Heart right ventricle (tissue), 16 donors: ENCODE data around the gene KRTAP19-8. TPM values are rescaled to one million over a fixed set of nuclear protein-coding genes. Genes with fewer than 3 reads are reported as not detected.

ENCODE experiments used
- ATAC-seq, 8 donors: fragments of 200-7000 bp; cut with Tn5 transposase; one replicate each; pipeline ENCODE4 v1.9.1; 2020; ENCODE audit warnings: mild to moderate bottlenecking in 8 of 8, moderate library complexity in 8 of 8, moderate number of reproducible peaks in 1 of 8
- DNase-seq, 2 donors: peaks; one replicate each; pipeline ENCODE4 v3.0.0-alpha.2; 2020
- H3K27ac ChIP-seq, 10 donors: fragments of 200-600 bp; sonication (generic) in 2 of 10; one replicate each; pipeline versions ENCODE4 v1.5.0 to v1.8.0; 2020 to 2022; ENCODE audit warnings: mild to moderate bottlenecking in 3 of 10
- H3K27me3 ChIP-seq, 7 donors: fragments of 200-600 bp; one replicate each; pipeline ENCODE4 v1.8.0; 2021 to 2022; ENCODE audit warnings: mild to moderate bottlenecking in 2 of 7
- H3K36me3 ChIP-seq, 9 donors: fragments of 200-600 bp; sonication (generic) in 1 of 9; one replicate each; pipeline versions ENCODE4 v1.5.0 to v1.8.0; 2020 to 2022; ENCODE audit warnings: mild to moderate bottlenecking in 2 of 9
- H3K4me1 ChIP-seq, 9 donors: fragments of 200-600 bp; sonication (generic) in 1 of 9; one replicate each; pipeline versions ENCODE4 v1.5.0 to v1.8.0; 2020 to 2022; ENCODE audit warnings: mild to moderate bottlenecking in 4 of 9
- H3K4me3 ChIP-seq, 10 donors: fragments of 200-600 bp; sonication (generic) in 2 of 10; one replicate each; pipeline versions ENCODE4 v1.5.0 to v1.8.0; 2020 to 2022; ENCODE audit warnings: mild to moderate bottlenecking in 7 of 10, moderate library complexity in 2 of 10
- H3K9me3 ChIP-seq, 11 donors: fragments of 200-600 bp in 10 of 11; sonication (generic) in 2 of 11; one replicate each; pipeline versions ENCODE4 v1.5.0 to v1.8.0; 2013 to 2022; ENCODE audit warnings: mild to moderate bottlenecking in 2 of 11, control low read depth in 1 of 11, moderate library complexity in 1 of 11
- CTCF ChIP-seq, 9 donors: fragments of 200-600 bp; sonication (generic) in 2 of 9; IDR thresholded peaks; one replicate each; pipeline versions ENCODE4 v1.5.0 to v1.8.0; 2021 to 2022; ENCODE audit warnings: antibody characterized with exemption in 9 of 9, mild to moderate bottlenecking in 5 of 9, moderate library complexity in 1 of 9
- WGBS, 2 donors: extraction: QIAGEN DNeasy Blood & Tissue Kit; methylation state at CpG; one replicate each; pipeline ENCODE4 v1.1.7; 2013; ENCODE audit warnings: inconsistent platforms in 1 of 2; 5-methylcytosine and 5-hydroxymethylcytosine counted together
- intact Hi-C, 10 donors: fragments of 100-400 bp; cut with DNase I; formaldehyde crosslinking; loops; one replicate each; pipeline versions ENCODE4 v1.11.1 to v1.14.2; 2022
- polyA plus RNA-seq, 2 donors: library from polyadenylated mRNA; stranded (reverse); fragments of 200-250 nt; gene quantifications; one replicate each; pipeline ENCODE4 v1.2.3, GENCODE V29; 2013
- total RNA-seq, 10 donors: library from RNA; stranded (reverse); fragmentation: NEBNext Ultra II Directional in 3 of 10; extraction: Animal tissue kit (Norgen Biotek cat#: 25700) in 3 of 10; gene quantifications; one replicate each; pipeline versions ENCODE4 v1.2.1 to v1.2.4, GENCODE V29; 2021 to 2023
- donor health status: Arrhythmogenic right ventricular cardiomyopathy.
- donor health status: ischemic (EF 13 %, LVEDD 7.1; RV severe dilation, severe dysfunction).
- donor health status: healthy with polysubstance abuse.
- donor health status: DM: no; HTN: yes; CAD: no.
- donor health status: DM: no; HTN: no; CAD: no.
- donor health status: ischemic (EF 25% LVEDD 6.9; RV normal size, moderate dysfunction).
- donor health status: ischemic (EF 25% LVEDD 5.7; RV mildly dilated, moderate dysfunction).
- donor health status: healthy.
- donor health status: DM: yes; HTN: yes; CAD: no.
- donor health status: Ischemic cardiomyopathy.
- donor health status: ischemic (EF 35%, LVEDD 5.7; RV mildly dilated, moderate dysfunction).
- donor health status: nonischemic (EF 11% LVEDD 7.7; RV severe dilation, severe dysfunction).
- donor health status: DM: yes; HTN: yes; CAD: no.
- donor health status: PGD.
- donor health status: ischemic (EF 29% LVEDD 5.4; RV normal size, mild dysfunction).
- donor health status: nonischemic (EF 23%, LVEDD 6.1; RV moderate dilation, normal function).

KRTAP19-8 gene
- total and polyA plus RNA-seq, 12 donors: not detected

- Histone ChIP-seq H3K27ac (no peak overlapping the region), H3K9me3 (no peaks in the 10 kb centered on the region), H3K4me3 (no peak overlapping the region), H3K4me1 (peaks cover 0 to 25% (median 2%) of the 10 kb centered on the region in 9 donors), H3K36me3 (no peaks in the 10 kb centered on the region), H3K27me3 (no peaks in the 10 kb centered on the region)
- TF ChIP-seq CTCF (IDR thresholded peaks at IDR 0.05): no peak
- no peak for DNase-seq
- intact Hi-C loops: no loop called here
- ATAC-seq: no peak
- WGBS, 2 donors: 80 to 82% methylated on average over 5 of the region's 5 CpGs
Measured at GRCh38 chr21:30990514-30991262, 47.6 kb downstream of the KRTAP19-8 start.

- Histone ChIP-seq H3K36me3 (no peaks in the 10 kb centered on the region), H3K9me3 (no peaks in the 10 kb centered on the region), H3K27me3 (no peaks in the 10 kb centered on the region), H3K27ac (peak overlapping the region in 6 of 10 donors; percentile 9 to 79 (median 76)), H3K4me1 (peaks cover 0 to 25% (median 2%) of the 10 kb centered on the region in 9 donors), H3K4me3 (no peak overlapping the region)
- 62 to 67% methylated on average over 1 of the region's 1 CpG for WGBS, 2 donors
- intact Hi-C loops: no loop called here
- peak in 1 of 8 donors; percentile 43 for ATAC-seq
- no peak for DNase-seq
- TF ChIP-seq CTCF (IDR thresholded peaks at IDR 0.05): no peak
Measured at GRCh38 chr21:30988706-30989105, 49.6 kb downstream of the KRTAP19-8 start.

Other genes starting within 250 kb of the KRTAP19-8 start
- not detected for gene KRTAP8-1, start 225.2 kb downstream of the KRTAP19-8 start, total RNA-seq
- gene KRTAP8-1, start 225.2 kb downstream of the KRTAP19-8 start, polyA plus RNA-seq: not detected
- gene KRTAP7-1, start 208.7 kb downstream of the KRTAP19-8 start, total RNA-seq: not detected
- not detected for gene KRTAP7-1, start 208.7 kb downstream of the KRTAP19-8 start, polyA plus RNA-seq
- gene KRTAP11-1, start 156.9 kb downstream of the KRTAP19-8 start, total RNA-seq: not detected
- gene KRTAP11-1, start 156.9 kb downstream of the KRTAP19-8 start, polyA plus RNA-seq: not detected